Astrocyte (in vitro differentiated cells and primary cell): ENCODE measurements around the gene ARHGAP24. TPM values are rescaled to one million over a fixed set of nuclear protein-coding genes. Genes with fewer than 3 reads are reported as not detected.

Experiments
- DNase-seq: peaks from one replicate; pipeline ENCODE4 v3.0.0-alpha.2; 2010; ENCODE audit warnings: low read depth
- FAIRE-seq: peaks from 2 replicates; lab custom pipeline; 2011; peaks lifted over from hg19 to GRCh38; lab: Jason Lieb, UNC
- H2AFZ ChIP-seq: 2 replicates; pipeline ENCODE4 v1.6.0; 2012; ENCODE audit warnings: low read depth, low read length, inconsistent platforms
- H3K27ac ChIP-seq: 2 replicates; pipeline ENCODE4 v1.5.1; 2011; ENCODE audit warnings: low read depth, low read length, inconsistent platforms
- H3K27me3 ChIP-seq: 2 replicates; pipeline ENCODE4 v1.6.0; 2011; ENCODE audit warnings: low read length, inconsistent platforms; ENCODE audit not compliant: insufficient read depth
- H3K36me3 ChIP-seq: 2 replicates; pipeline ENCODE4 v1.5.1; 2011; ENCODE audit warnings: low read length, inconsistent platforms; ENCODE audit not compliant: insufficient read depth
- H3K4me1 ChIP-seq: 2 replicates; pipeline ENCODE4 v1.5.1; 2011; ENCODE audit warnings: low read length, inconsistent platforms; ENCODE audit not compliant: insufficient read depth
- H3K4me2 ChIP-seq: 2 replicates; pipeline ENCODE4 v1.6.0; 2012; ENCODE audit warnings: low read length, inconsistent platforms
- H3K4me3 ChIP-seq: 2 replicates; pipeline ENCODE4 v1.5.1; 2011; ENCODE audit warnings: low read depth, mild to moderate bottlenecking, low read length, inconsistent platforms; ENCODE audit not compliant: insufficient read depth
- H3K79me2 ChIP-seq: 2 replicates; pipeline ENCODE4 v1.6.0; 2012; ENCODE audit warnings: mild to moderate bottlenecking, low read length, inconsistent platforms; ENCODE audit not compliant: insufficient read depth
- H3K9ac ChIP-seq: 2 replicates; pipeline ENCODE4 v1.6.0; 2012; ENCODE audit warnings: mild to moderate bottlenecking, low read length, inconsistent platforms
- H3K9me3 ChIP-seq: 2 replicates; pipeline ENCODE4 v1.5.1; 2012; ENCODE audit warnings: low read depth, mild to moderate bottlenecking, low read length, inconsistent platforms; ENCODE audit not compliant: insufficient read depth
- H4K20me1 ChIP-seq: 2 replicates; pipeline ENCODE4 v1.6.0; 2012; ENCODE audit warnings: low read length, inconsistent platforms; ENCODE audit not compliant: insufficient read depth
- H3K27ac Mint-ChIP-seq: one replicate; pipeline ENCODE4 v1.8.0; 2021; ENCODE audit warnings: mild to moderate bottlenecking, mixed read lengths; ENCODE audit not compliant: unreplicated experiment
- H3K27me3 Mint-ChIP-seq: one replicate; pipeline ENCODE4 v1.8.0; 2021; ENCODE audit warnings: low read depth, mixed read lengths; ENCODE audit not compliant: unreplicated experiment
- H3K36me3 Mint-ChIP-seq: one replicate; pipeline ENCODE4 v1.8.0; 2021; ENCODE audit warnings: low read depth, mixed read lengths; ENCODE audit not compliant: unreplicated experiment
- H3K4me1 Mint-ChIP-seq: one replicate; pipeline ENCODE4 v1.8.0; 2021; ENCODE audit warnings: low read depth, mixed read lengths; ENCODE audit not compliant: unreplicated experiment
- H3K4me3 Mint-ChIP-seq: one replicate; pipeline ENCODE4 v1.8.0; 2021; ENCODE audit warnings: mild to moderate bottlenecking, moderate library complexity, mixed read lengths; ENCODE audit not compliant: unreplicated experiment
- H3K9me3 Mint-ChIP-seq: one replicate; pipeline ENCODE4 v1.8.0; 2021; ENCODE audit warnings: mild to moderate bottlenecking, mixed read lengths; ENCODE audit not compliant: unreplicated experiment
- CTCF ChIP-seq: IDR thresholded peaks from 2 replicates; pipeline ENCODE4 v1.5.1; 2011; ENCODE audit warnings: low read depth, mild to moderate bottlenecking, inconsistent platforms, low read length, moderate library complexity; ENCODE audit not compliant: insufficient read depth
- EZH2 ChIP-seq: IDR thresholded peaks from 2 replicates; pipeline ENCODE4 v1.6.1; 2012; ENCODE audit warnings: mild to moderate bottlenecking, low read length, inconsistent platforms; ENCODE audit not compliant: insufficient read depth
- total RNA-seq: library from RNA; stranded (reverse); gene quantifications from 2 replicates; pipeline ENCODE4 v1.2.1, GENCODE V29; 2021

ARHGAP24 gene
- total RNA-seq, 1 donor from 2014 or later: 2.1 TPM

GRCh38 chr4:85591406-85592098 is 116.6 kb downstream of the ARHGAP24 start:
- Histone ChIP-seq H3K9ac (no peak overlapping the region), H3K9me3 (no peaks in the 10 kb centered on the region), H4K20me1 (no peaks in the 10 kb centered on the region), H3K79me2 (no peaks in the 10 kb centered on the region), H3K4me2 (no peak overlapping the region), H3K4me1 (no peaks in the 10 kb centered on the region), H3K27ac (no peak overlapping the region), H2AFZ (no peak overlapping the region), H3K4me3 (no peak overlapping the region), H3K27me3 (no peaks in the 10 kb centered on the region), H3K36me3 (no peaks in the 10 kb centered on the region)
- H3K27me3 Mint-ChIP-seq: no peaks in the 10 kb centered on the region
- H3K4me1 Mint-ChIP-seq: no peaks in the 10 kb centered on the region
- no peak overlapping the region for H3K27ac Mint-ChIP-seq
- TF ChIP-seq CTCF: no peak
- no peak for TF ChIP-seq EZH2
- no peaks in the 10 kb centered on the region for H3K9me3 Mint-ChIP-seq
- FAIRE-seq: no peak
- no peak for DNase-seq
- no peaks in the 10 kb centered on the region for H3K36me3 Mint-ChIP-seq
- H3K4me3 Mint-ChIP-seq: no peak overlapping the region

DNA sequence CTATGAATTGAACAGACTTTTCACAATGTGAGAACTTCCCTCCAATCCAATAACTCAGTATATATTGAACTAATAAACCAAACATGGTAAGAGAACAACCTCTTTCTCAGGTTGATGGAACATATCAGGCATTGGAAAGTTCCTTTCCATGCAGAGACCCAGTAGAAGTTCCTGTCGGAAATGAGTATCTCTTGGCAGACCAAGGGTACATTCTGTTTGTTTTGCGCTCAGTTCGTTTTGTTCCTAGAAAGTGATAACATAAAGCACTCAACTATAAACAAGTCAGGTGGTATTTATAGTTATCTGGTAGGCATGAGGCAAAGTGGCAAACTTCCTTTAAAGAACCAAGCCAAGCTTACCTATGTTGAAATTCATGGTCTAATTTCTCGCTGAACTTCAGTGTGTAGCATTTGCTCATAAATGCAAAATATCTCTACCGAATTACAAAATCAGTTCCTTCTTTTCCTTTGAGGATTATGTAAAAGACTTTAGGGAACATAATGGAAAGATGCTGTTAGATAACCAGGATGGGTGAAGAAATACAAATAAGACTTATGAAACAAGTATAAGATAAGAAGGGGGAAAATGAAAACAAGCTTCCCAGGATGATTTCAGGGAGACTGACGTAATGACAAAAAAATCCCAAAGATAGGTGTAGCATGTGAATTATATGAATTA is 120.3 kb downstream of the ARHGAP24 start:
- Mint-ChIP-seq H3K9me3 (no peaks in the 10 kb centered on the region), H3K36me3 (no peaks in the 10 kb centered on the region), H3K27me3 (no peaks in the 10 kb centered on the region), H3K4me1 (no peaks in the 10 kb centered on the region), H3K27ac (no peak overlapping the region), H3K4me3 (no peak overlapping the region)
- Histone ChIP-seq H3K4me3 (no peak overlapping the region), H4K20me1 (no peaks in the 10 kb centered on the region), H3K27ac (no peak overlapping the region), H3K9ac (no peak overlapping the region), H3K79me2 (no peaks in the 10 kb centered on the region), H3K27me3 (peaks cover 3% of the 10 kb centered on the region), H3K4me2 (no peak overlapping the region), H3K36me3 (no peaks in the 10 kb centered on the region), H3K4me1 (no peaks in the 10 kb centered on the region), H3K9me3 (no peaks in the 10 kb centered on the region), H2AFZ (no peak overlapping the region)
- no peak for DNase-seq
- TF ChIP-seq CTCF: no peak
- no peak for TF ChIP-seq EZH2
- FAIRE-seq: no peak
